ENCODE results near the gene CHTOP. TPM values are rescaled to one million over a fixed set of nuclear protein-coding genes. Genes with fewer than 3 reads are reported as not detected.

Gene CHTOP
- total RNA-seq, 1 experiment from 2014 or later = 83.9 TPM

- H3K36me3 ChIP-seq (ENCODE audit: low read depth) = peaks cover 39% of the 10 kb centered on the region
- H3K27me3 ChIP-seq (ENCODE audit: insufficient read depth, low read depth) = no peaks in the 10 kb centered on the region
- intact Hi-C loops (cut with micrococcal nuclease; ENCODE audit: unreplicated experiment) = no loop called here
- peaks cover 58% of the 10 kb centered on the region for H3F3A ChIP-seq (ENCODE audit: insufficient read depth, low read depth)
- no TSS peak for BruUV-seq (replicated peaks)
- no peaks in the 10 kb centered on the region for H3K9me2 ChIP-seq (ENCODE audit: insufficient read depth)
- POLR2A ChIA-PET (ENCODE audit: unreplicated experiment) = interaction anchor here (0.6 to 0.8 kb wide), 2 partner anchors 31 to 1578 kb away, joined by 4 to 5 read pairs; no protein-coding TSS in a partner anchor
- no peak overlapping the region for H2AFZ ChIP-seq
- peaks cover 4% of the 10 kb centered on the region; the same call in 1 of the 2 replicates for H3K79me2 ChIP-seq (ENCODE audit: low read depth)
- no peak overlapping the region for H3K4me3 ChIP-seq
- H3K9me3 ChIP-seq (ENCODE audit: insufficient read depth, low read depth) = no peaks in the 10 kb centered on the region
- H3K4me2 ChIP-seq = no peak overlapping the region
- H3K4me1 ChIP-seq (replicated peaks; ENCODE audit: insufficient read depth) = peaks cover under 1% of the 10 kb centered on the region; the same call in 1 of the 2 replicates
- H3K27ac ChIP-seq = no peak overlapping the region
- H4K20me1 ChIP-seq (ENCODE audit: insufficient read depth) = peaks cover 11% of the 10 kb centered on the region
- CTCF ChIA-PET = no interaction called here
- no peak for TF ChIP-seq CTCF (conservative IDR thresholded peaks at IDR 0.05)
- TF ChIP-seq EZH2 (IDR thresholded peaks at IDR 0.05; ENCODE audit: low read depth) = no peak
- DNase-seq = no peak
These were observed 13.5 kb downstream of the CHTOP start for GRCh38 chr1:153647346-153647714.

- Histone ChIP-seq H3K4me1 (replicated peaks; ENCODE audit: insufficient read depth) (peaks cover 8% of the 10 kb centered on the region), H3K4me2 (no peak overlapping the region), H4K20me1 (ENCODE audit: insufficient read depth) (peaks cover 11% of the 10 kb centered on the region), H3K36me3 (ENCODE audit: low read depth) (peaks cover 31% of the 10 kb centered on the region), H3F3A (ENCODE audit: insufficient read depth, low read depth) (peaks cover 58% of the 10 kb centered on the region), H3K27ac (no peak overlapping the region), H3K9me2 (ENCODE audit: insufficient read depth) (no peaks in the 10 kb centered on the region), H3K4me3 (no peak overlapping the region), H3K9me3 (ENCODE audit: insufficient read depth, low read depth) (no peaks in the 10 kb centered on the region), H2AFZ (no peak overlapping the region), H3K27me3 (ENCODE audit: insufficient read depth, low read depth) (no peaks in the 10 kb centered on the region), H3K79me2 (ENCODE audit: low read depth) (no peaks in the 10 kb centered on the region)
- no peak for DNase-seq
- BruUV-seq (replicated peaks) = TSS peak; percentile 3
- CTCF ChIA-PET = no interaction called here
- no peak for TF ChIP-seq CTCF (conservative IDR thresholded peaks at IDR 0.05)
- POLR2A ChIA-PET (ENCODE audit: unreplicated experiment) = interaction anchor here (0.8 kb wide), 1 partner anchor 32 kb away, joined by 4 read pairs; no protein-coding TSS in a partner anchor
- intact Hi-C loops (cut with micrococcal nuclease; ENCODE audit: unreplicated experiment) = no loop called here
These were observed 14.3 kb downstream of the CHTOP start for GRCh38 chr1:153648000-153648643.

- Histone ChIP-seq H3K9me2 (ENCODE audit: insufficient read depth) (no peaks in the 10 kb centered on the region), H3F3A (ENCODE audit: insufficient read depth, low read depth) (peaks cover 46% of the 10 kb centered on the region), H4K20me1 (ENCODE audit: insufficient read depth) (peaks cover 2% of the 10 kb centered on the region; the same call in 1 of the 2 replicates), H3K4me1 (replicated peaks; ENCODE audit: insufficient read depth) (peaks cover 11% of the 10 kb centered on the region), H2AFZ (no peak overlapping the region), H3K4me2 (no peak overlapping the region), H3K27ac (no peak overlapping the region), H3K9me3 (ENCODE audit: insufficient read depth, low read depth) (no peaks in the 10 kb centered on the region), H3K79me2 (ENCODE audit: low read depth) (no peaks in the 10 kb centered on the region), H3K4me3 (no peak overlapping the region), H3K36me3 (ENCODE audit: low read depth) (peaks cover 19% of the 10 kb centered on the region; the same call in 1 of the 2 replicates), H3K27me3 (ENCODE audit: insufficient read depth, low read depth) (no peaks in the 10 kb centered on the region)
- ChIA-PET POLR2A (ENCODE audit: unreplicated experiment) (interaction anchor here (0.6 kb wide), 1 partner anchor 11 kb away, joined by 4 read pairs; no protein-coding TSS in a partner anchor), CTCF (no interaction called here)
- no peak for DNase-seq
- intact Hi-C loops (cut with micrococcal nuclease; ENCODE audit: unreplicated experiment) = no loop called here
- no peak for TF ChIP-seq CTCF (conservative IDR thresholded peaks at IDR 0.05)
- no peak for TF ChIP-seq EZH2 (IDR thresholded peaks at IDR 0.05; ENCODE audit: low read depth)
- BruUV-seq (replicated peaks) = no TSS peak
These were observed 15.4 kb downstream of the CHTOP start for GRCh38 chr1:153649137-153649862.

Data from PC-9 (cell line).